GM18951 (cell line): ENCODE measurements around the gene MSH3.
"Not testable (repeated sequence)": the region's sequence is repeated elsewhere in the genome, so short reads cannot be mapped to it uniquely, and the experiment has no call there.

Experiments used
- POLR2A ChIP-seq: IDR thresholded peaks from 4 replicates; pipeline ENCODE4 v1.6.1; 2011; ENCODE audit warnings: mild to moderate bottlenecking; ENCODE audit not compliant: insufficient read length, insufficient read depth; ENCODE audit errors: extremely low read depth
- in situ Hi-C: fragments of 300-500 bp; cut with MboI; formaldehyde crosslinking; loops from one replicate; pipeline ENCODE4 v1.12.0; 2022; ENCODE audit warnings: low sequenced_read_pairs, mixed read lengths, inconsistent platforms; ENCODE audit not compliant: unreplicated experiment

Gene MSH3

DNA sequence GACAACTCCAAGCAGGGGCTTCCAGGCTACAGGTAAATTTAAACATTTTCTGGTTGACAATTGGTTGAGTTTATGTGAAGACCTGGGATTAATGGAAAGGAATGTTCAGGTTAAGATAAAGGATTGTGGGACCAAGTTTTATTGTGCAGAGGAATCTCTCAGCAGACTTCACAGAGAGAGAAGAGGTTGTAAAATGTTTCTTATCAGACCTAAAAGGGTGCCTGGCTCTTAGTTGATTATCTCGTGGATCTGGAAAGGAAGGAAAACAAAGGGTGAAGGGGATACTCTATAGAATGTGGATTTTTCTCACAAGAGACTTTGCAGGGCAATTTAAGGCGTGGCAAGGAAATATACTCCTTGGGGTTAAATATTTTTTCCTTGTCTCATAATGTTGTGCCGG lies 209.3 kb downstream of the MSH3 start:
- no peak for TF ChIP-seq POLR2A
- in situ Hi-C loops = no loop called here

GRCh38 chr5:80864109-80864508 lies 209.7 kb downstream of the MSH3 start:
- in situ Hi-C loops = no loop called here
- TF ChIP-seq POLR2A = no peak

GRCh38 chr5:80864706-80865435 lies 210.4 kb downstream of the MSH3 start:
- TF ChIP-seq POLR2A = no peak
- in situ Hi-C loops = no loop called here

- TF ChIP-seq POLR2A = no peak
- in situ Hi-C loops = no loop called here
These were observed 211.1 kb downstream of the MSH3 start for GRCh38 chr5:80865551-80865950.

GRCh38 chr5:80866371-80866770 lies 211.9 kb downstream of the MSH3 start:
- no peak for TF ChIP-seq POLR2A

DNA sequence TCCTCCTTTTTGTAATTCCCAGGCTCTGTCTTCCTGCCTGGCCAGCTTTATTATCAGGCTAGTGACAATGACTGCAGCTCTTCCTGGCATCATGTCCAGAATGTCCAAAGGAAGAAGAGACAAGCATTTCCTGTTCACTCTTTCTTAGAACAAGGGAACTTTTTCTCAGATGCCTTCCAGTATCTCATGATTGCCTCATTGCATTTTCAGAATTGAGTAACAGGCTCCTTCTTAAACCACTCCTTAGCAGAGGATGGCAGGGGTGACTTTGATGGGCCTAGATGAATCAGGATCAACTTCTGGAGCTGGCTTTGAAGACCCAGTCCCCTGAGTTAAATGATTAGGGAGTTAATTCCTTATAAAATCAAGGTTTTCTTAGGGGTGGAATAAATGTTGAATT lies 212.8 kb downstream of the MSH3 start:
- TF ChIP-seq POLR2A = no peak
- in situ Hi-C loops = no loop called here

More at GRCh38 chr5:80866371-80866770, 211.9 kb downstream of the MSH3 start:
- in situ Hi-C loops = no loop called here

- TF ChIP-seq POLR2A = no peak
These were observed 216.0 kb downstream of the MSH3 start for GRCh38 chr5:80870442-80870841.

GRCh38 chr5:80871541-80871961 lies 217.1 kb downstream of the MSH3 start:
- TF ChIP-seq POLR2A = no peak
- in situ Hi-C loops = no loop called here

More at GRCh38 chr5:80870442-80870841, 216.0 kb downstream of the MSH3 start:
- in situ Hi-C loops = no loop called here

- TF ChIP-seq POLR2A = no peak
These were observed 219.7 kb downstream of the MSH3 start for GRCh38 chr5:80874162-80874561.

GRCh38 chr5:80877592-80877991 lies 223.1 kb downstream of the MSH3 start:
- in situ Hi-C loops = no loop called here
- no peak for TF ChIP-seq POLR2A

More at GRCh38 chr5:80874162-80874561, 219.7 kb downstream of the MSH3 start:
- in situ Hi-C loops = no loop called here

- in situ Hi-C loops = no loop called here
- no peak for TF ChIP-seq POLR2A
These were observed 227.3 kb downstream of the MSH3 start for GRCh38 chr5:80881726-80882125.

GRCh38 chr5:80883390-80883789 lies 228.9 kb downstream of the MSH3 start:
- in situ Hi-C loops = not testable (repeated sequence)

DNA sequence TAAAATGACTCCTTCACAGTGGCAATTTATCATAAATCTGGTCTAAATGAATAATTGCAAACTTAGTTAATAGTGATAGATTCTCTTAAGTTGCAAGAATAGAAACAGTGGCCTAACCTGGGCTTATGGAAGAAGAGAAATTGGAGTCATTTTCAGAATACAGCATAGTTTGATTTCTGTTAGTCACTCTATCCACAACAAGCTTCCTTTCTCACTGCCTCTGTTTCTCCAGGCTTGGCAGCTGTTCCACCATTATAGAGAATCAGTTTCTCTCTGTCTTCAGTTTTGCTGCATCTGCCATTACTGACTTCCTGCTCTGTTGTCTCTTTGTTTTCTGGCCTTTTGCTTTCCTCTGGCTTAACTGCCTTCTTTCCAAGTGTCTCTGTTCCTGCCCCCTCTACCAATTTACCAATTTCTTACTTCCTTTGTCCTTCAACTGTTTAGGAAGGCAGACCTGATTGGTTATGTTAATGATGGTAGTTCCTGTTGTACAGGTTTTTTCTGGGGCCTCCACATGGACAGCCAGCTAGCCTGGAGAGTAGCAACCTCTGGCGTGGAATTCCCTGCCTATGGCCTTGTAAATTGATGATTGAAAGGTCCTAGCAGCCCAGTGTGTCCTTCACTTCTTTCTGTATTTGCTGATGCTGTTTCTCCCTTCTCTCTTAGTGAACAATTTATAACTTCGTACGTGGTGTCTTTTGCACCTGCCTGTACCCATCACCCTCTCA lies 229.8 kb downstream of the MSH3 start:
- in situ Hi-C loops = no loop called here

DNA sequence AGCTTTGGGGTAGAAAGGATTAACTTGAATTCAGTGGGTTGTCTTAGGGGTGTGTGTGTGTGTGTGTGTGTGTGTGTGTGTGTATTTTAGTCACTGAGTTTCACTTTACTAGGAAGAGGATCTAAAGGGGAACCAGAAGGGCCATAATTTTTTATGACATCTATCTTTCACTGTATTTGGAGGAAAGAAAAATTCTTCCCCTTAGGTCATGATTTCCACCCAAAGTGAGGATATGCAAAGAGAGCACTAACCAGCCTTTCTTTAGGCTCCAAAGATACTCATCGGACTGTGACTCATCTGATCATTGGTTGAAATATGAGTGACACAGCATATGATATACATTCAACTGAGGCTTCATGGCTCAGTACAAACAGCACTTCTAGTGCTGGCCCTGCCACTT lies 230.5 kb downstream of the MSH3 start:
- TF ChIP-seq POLR2A = no peak
- in situ Hi-C loops = no loop called here

More for the DNA sequence above, 229.8 kb downstream of the MSH3 start:
- no peak for TF ChIP-seq POLR2A
